ENCODE data around the gene SCN9A. TPM values are rescaled to one million over a fixed set of nuclear protein-coding genes. Genes with fewer than 3 reads are reported as not detected.

The SCN9A gene
- total and polyA plus RNA-seq, 9 of the 15 experiments (the other 6 are each of a cell fraction or from before 2014, with no cell fraction given), result 1.4 to 22.8 (median 7.1) TPM

GRCh38 chr2:166364476-166365161 lies 11.1 kb downstream of the SCN9A start (continued):
- no peak for TF ChIP-seq ZNF280B (CRISPR knock-in tag; IDR thresholded peaks at IDR 0.05)
- no peak for TF ChIP-seq ZNF174 (CRISPR knock-in tag; IDR thresholded peaks at IDR 0.05)
- TF ChIP-seq ZNF512 (tag; IDR thresholded peaks at IDR 0.05), result no peak
- no peak for TF ChIP-seq ELK3 (CRISPR knock-in tag; IDR thresholded peaks at IDR 0.05)
- TF ChIP-seq TBP (optimal IDR thresholded peaks at IDR 0.05; ENCODE audit: low read depth, low read length), result no peak
- TF ChIP-seq ZMIZ1 (IDR thresholded peaks at IDR 0.05; ENCODE audit: low read depth in 2 of 2, low read length in 2 of 2), result no peak
- no peak for TF ChIP-seq ETS2 (tag; IDR thresholded peaks at IDR 0.05; ENCODE audit: borderline replicate concordance, poor library complexity, severe bottlenecking)
- TF ChIP-seq RFX1 (IDR thresholded peaks at IDR 0.05), result peak; percentile 52
